NCI-H2107 treated with DMSO at 0.1 percent for 48 hours (cell line): ENCODE data around the gene TRIB2.
"Not testable (repeated sequence)": the region's sequence is repeated elsewhere in the genome, so short reads cannot be mapped to it uniquely, and the experiment has no call there.

Experiments used
- DNase-seq: peaks from one replicate; lab custom pipeline; 2025; ENCODE audit not compliant: unreplicated experiment; lab: John Stamatoyannopoulos, UW

Gene TRIB2

GRCh38 chr2:12716282-12717190 is at the start of gene TRIB2:
Gene TRIB2, plus strand, starts transcription at chr2:12716936. Its CDS starts 1,372 bp downstream, at chr2:12718308.
- DNase-seq: peak; percentile 42

GRCh38 chr2:12669036-12669435 is 47.7 kb upstream of the TRIB2 start:
- no peak for DNase-seq

- no peak for DNase-seq
These were observed 43.9 kb upstream of the TRIB2 start for GRCh38 chr2:12672711-12673315.

- no peak for DNase-seq
These were observed 42.0 kb upstream of the TRIB2 start for GRCh38 chr2:12674644-12675328.

GRCh38 chr2:12675352-12675795 is 41.4 kb upstream of the TRIB2 start:
- DNase-seq: no peak

- DNase-seq: no peak
These were observed 40.9 kb upstream of the TRIB2 start for GRCh38 chr2:12675801-12676200.

DNA sequence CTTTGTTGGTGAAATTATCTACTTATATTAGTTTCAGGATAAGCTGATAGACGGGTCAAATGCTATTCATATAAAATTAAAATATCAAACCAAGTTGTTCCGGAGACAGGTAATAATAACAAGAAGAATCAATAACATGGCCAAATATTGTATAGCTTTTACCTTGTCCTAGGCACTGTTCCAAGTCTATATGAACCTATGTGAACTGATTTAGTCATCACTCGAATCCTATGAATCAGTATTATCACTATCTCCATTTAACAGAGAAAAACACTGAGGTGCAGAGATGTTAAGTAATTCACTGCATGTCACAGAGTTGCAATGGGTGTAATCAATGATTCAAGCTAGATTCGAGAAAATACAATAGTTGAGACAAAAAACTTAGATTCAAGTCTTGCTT is 40.0 kb upstream of the TRIB2 start:
- DNase-seq: no peak

DNA sequence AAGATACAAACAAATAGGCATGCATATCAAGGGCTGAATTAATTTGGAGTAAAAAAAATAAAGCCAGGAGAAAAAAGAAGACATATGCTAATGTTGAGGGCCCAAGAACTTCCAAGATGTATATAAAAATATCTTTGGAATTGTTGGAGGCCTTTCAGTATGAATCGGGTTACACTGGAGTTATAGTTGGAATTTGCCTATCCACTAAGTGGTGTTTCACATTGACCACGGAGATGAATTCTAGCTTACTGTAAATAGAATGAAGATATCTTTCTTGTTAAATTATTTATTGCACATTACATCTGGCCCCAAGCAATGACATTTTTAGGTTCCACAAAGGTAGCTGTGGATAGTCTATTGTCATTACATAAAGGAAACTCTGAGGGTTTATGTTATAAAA is 38.5 kb upstream of the TRIB2 start:
- DNase-seq: no peak

DNA sequence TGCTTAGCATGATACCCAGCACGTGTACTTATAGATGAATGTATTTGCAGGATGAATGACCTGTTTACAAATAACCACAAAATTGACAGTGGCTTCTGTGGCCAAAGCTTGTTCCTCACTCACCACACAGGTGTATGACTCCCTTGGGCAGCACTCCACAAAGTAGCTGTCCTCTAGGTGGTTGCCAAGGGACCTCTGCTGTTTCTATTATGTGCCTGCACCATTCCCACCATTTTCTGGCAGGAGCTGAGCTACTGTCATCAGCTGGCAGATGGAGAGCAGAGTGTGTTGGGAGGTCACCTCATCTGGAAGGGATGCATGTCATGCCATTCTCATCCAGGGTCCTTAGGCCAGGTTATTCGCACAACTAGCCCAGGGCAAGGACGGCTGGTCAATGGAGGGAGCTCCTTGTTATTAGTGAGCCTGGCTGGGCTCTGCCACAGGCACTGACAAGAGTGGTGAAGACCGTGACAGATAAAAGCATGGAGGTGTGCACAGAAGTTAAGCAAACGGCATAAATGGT is 37.1 kb upstream of the TRIB2 start:
- no peak for DNase-seq

DNA sequence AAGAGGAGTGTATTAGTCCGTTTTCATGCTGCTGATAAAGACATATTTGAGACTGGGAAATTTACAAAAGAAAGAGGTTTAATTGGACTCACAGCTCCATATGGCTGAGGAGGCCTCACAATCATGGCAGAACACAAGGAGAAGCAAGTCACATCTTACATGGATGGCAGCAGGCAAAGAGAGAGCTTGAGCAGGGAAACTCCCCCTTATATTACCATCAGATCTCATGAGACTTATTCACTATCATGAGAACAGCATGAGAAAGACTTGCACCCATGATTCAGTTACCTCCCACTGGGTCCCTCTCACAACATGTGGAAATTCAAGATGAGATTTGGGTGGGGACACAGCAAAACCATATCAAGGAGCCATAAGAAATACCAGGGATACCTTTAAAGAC is 36.6 kb upstream of the TRIB2 start:
- not testable (repeated sequence) for DNase-seq

DNA sequence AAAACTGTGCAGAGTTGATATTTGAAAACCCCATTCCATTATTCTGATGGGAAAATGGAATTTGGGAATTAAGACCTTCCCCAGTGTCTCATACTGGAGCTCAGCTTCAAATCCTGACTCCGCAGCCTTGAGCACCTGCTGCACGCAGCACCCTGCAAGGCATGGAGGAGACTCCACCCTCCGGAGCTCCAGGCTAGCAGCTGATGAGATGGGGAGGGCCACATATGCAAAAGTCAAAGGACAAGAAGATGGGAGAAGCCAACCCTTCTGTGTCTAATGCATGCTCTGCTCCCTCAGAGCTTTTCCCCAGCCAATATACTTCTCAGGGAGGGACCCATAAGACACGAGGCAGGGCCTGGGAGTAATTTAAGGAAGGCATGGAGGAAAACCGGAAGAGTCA is 34.7 kb upstream of the TRIB2 start:
- DNase-seq: no peak

DNA sequence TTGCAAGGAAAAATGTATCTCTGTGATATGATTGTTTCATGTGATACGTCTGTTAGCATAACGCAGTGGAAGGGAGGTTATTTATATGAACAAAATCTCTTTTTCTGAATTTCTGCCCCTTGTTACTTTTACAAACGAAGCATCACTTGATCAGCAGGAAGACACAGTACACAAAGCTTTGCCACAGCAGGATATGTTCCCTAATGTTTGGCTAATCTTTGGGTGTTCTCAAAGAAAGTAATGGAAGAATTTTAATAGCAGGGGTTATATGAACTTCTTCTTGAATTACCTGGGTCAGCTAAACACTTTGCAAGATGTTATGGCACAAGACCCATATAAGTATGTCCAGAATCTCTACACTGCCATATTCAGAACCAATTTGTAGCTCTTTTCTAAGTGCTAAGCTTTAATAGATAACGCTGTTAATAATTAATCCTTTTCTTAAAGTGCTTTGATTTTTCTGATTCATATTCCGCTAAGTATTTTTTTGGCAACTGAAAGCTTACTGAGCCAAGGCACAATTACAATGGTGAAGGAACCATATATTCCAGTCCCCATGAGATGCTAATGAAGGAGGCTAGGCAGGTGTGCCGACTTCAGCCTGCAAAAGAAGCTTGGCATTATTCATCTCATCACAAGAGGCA is 33.2 kb upstream of the TRIB2 start:
- DNase-seq: no peak

DNA sequence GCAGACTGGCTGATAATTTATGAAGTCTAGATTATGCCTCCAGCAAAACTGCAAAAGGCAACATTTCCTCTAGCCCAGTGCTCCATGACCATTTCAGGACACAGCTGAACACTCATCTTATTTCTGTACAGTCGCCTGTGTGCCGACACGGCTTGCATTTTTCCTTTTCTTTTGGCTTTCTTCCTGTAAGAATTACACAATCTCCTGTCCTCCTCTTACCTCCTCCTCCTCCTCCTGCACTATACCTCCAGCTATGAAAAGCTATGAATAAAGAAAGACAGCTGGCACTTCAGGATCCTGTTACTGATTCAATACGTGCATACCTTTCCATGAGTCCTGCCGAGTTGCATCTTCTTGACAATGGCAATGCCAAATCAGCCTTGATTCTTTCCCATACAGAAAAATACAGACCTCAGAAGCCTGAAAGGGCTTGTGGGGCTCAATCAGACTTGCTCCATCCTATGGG is 32.2 kb upstream of the TRIB2 start:
- peak; percentile 45 for DNase-seq

DNA sequence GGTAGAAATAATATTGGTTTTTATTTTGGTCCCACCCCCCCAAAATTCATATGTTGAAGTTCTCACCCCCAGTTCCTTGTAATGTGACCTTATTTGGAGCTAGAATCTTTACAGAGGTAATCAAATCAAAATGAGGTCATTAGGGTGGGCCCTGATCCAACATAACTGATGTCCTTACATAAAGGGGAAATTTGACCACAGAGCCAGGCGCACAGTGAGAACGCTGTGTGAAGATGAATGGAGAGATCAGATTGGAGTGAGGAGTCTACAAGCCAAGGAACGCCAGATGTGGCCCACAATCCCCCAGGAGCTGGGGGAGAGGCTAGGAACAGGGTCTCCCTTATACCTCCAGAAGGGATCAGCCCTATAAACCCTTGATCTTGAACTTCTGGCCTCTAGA is 31.6 kb upstream of the TRIB2 start:
- DNase-seq: no peak

DNA sequence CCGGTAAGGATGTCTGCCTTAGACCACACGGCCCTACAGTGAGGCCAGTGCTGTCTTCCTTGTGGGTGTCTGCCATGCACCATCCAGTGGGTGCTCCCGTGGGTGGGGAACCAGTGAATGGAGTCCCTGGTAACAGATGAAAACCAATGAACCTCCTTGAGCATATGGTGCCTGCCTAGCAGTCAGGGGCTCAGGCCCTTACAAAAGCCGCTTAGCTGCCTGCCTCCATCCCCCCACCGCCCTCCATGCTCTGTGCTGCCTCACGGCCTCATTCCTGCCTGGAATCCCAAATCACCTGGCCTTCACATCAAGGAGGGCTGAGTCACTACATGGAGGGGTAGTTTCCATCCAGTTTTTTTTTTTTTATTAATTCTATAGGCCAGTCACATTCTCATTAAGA is 30.8 kb upstream of the TRIB2 start:
- DNase-seq: no peak

GRCh38 chr2:12686708-12687283 is 29.9 kb upstream of the TRIB2 start:
- no peak for DNase-seq

- no peak for DNase-seq
These were observed 28.6 kb upstream of the TRIB2 start for GRCh38 chr2:12688091-12688490.

DNA sequence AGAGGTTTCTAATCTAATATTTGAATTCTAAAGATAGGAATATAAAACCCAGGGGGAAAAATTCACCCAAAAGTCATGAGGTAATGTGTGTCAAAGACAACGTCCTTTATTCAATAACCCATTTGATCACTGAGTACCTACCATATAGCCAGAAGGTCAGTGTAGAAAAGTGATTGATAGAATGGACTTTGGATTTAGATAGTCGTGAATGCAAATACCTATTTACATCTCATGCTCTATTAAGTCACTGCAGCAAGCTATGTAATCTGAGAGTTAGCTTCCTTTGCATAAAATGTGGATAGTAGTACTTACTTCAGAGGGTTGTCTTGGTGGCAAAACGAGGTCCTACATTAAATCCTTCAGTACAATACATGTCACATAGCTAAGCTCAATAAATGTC is 27.8 kb upstream of the TRIB2 start:
- DNase-seq: no peak

DNA sequence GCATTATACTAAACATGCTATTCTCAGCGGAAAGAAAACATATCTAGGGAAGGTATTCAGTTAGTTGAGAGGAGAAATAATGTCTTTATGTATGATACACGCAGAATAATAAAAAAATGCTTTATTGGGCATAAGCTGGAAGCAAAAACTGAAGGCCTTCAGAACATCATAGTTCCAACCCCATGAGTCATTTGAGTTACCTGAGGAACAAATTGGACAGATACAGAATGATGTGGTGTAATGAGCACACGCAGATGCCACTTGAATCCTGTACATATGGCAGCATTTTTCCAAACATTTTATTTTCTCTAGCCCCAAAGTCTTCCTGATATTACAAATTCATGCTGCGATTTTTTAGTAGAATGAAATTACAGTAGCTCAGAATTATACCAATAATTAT is 23.2 kb upstream of the TRIB2 start:
- no peak for DNase-seq

GRCh38 chr2:12694990-12695774 is 21.6 kb upstream of the TRIB2 start:
- DNase-seq: no peak
